CD4-positive, alpha-beta T cell treated with Interleukin-4 for 1 hour (primary cell): ENCODE measurements around the gene SLC25A1.

Source experiments
- DNase-seq, 2 donors: peaks; one replicate each; pipeline ENCODE4 v3.0.0-alpha.2; 2020 to 2022

Gene SLC25A1

DNA sequence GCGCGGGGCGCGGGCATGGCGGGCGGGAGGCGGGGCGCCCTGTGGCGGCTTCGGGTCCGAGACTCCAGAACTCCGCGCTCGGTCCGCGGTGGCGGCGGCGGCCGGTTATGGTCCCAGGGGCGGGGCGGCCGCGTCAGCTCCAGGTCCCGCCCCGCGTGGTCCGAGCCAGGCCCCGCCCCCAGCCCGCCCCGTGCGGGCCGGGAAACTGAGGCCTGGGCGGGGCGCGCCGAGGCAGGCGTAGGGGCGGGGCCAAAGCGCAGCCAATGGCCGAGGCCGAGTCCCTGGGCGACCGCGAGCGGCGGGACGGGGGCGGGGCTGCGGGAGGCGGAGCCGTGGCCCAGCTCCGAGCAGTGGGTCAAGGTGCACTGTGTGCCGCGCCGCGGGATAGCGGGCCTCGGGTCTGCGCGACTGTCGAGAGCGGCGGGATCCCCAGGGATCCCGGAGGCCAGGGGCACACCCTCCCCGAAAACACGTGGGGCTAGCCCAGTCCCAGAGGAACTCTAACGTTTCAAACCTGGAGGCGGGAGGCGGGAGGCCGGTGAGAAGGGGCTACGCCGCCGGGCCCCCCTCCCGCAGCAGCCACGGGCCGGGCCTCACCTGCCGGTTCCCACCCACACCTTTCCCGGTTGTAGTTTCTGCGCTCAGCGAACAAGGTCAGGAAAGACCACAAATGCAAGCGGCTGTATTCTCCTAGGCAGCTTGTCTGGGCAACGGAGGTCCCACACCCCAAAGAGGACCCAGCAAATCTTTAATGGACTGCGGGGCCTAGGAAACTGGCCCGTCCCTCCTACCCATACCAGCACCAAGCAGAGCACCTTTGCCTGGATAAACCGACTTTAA is at the start of gene SLC25A1:
TSS of gene SLC25A1 (minus strand) at position 80 of the 840 bp plus-strand sequence. CDS start at position 17, 63 bp downstream.
- peak; percentile 81 to 86 for DNase-seq

DNA sequence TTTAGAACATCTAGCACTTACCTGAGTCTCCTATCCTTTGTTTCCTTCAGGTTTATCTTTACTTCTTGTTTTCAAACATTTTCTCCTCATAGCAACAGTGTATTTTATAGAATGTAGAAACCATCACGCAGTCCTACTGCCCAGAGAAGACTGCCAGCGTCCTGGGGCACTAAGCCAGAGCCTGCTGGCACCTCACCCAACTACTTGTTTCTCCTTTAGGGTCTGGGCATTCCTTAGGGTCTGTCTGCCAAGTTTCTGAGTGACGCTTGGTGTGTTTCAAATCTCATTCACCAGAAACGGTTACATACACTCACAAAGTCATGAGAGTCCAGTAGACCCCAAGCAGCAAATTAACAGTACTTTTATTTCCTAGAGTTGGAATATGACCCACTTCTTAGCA is 49.6 kb upstream of the SLC25A1 start:
- DNase-seq, result no peak

DNA sequence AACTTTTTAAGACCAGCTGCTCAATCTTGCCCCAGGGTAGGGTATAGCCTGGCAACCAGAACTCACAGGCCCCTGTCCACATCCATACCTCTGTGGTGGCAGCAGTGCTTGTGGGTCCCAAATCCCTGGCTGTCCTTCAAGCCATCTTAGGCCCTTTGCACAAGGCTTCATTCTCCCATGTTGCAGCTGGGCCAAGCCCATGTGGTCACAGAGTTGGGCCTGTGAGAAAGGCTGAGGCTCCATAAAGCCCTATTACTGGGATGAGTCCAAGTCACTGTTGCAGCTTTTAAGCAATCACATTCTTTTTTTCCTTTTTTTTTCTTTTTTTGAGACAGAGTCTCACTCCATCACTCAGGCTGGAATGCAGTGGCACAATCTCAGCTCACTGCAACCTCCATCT is 47.9 kb upstream of the SLC25A1 start:
- no peak for DNase-seq

DNA sequence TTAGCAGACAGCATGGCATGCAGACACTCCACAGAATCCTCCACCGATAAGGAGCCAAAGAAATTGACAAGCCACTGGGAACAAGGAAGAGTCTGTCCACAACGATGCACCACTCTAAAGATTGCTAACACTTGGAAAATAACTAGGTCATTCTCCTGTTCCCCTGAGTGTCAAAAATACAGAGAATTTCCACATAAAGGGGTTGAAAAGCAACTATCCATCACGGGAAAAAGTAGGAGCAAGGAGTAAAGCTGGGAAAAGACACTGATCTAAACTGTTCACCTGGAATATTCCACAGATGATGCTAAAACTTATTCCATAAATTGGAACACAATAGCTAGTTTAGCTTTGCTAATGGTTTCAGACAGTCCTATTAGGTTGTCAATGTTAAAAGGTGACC is 47.0 kb upstream of the SLC25A1 start:
- no peak for DNase-seq

DNA sequence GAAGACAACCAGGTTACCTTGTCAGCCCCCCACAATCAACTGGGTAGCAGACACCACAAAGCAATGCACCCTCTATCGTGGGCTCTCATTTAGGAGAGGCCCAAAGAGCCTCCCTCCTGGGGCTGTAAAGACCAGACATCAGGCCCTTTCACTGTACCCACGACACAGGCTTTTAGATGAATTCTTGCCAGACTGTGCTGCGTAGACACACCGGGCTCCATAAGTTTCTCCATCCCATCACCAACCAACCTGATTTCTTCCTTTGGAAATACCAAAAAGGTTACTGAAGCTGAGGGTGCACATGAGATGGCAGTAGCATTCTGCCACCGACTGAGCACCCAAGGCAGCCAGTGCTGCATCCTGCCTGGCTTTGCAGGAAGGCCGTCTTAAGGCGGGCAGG is 46.4 kb upstream of the SLC25A1 start:
- DNase-seq, result no peak

DNA sequence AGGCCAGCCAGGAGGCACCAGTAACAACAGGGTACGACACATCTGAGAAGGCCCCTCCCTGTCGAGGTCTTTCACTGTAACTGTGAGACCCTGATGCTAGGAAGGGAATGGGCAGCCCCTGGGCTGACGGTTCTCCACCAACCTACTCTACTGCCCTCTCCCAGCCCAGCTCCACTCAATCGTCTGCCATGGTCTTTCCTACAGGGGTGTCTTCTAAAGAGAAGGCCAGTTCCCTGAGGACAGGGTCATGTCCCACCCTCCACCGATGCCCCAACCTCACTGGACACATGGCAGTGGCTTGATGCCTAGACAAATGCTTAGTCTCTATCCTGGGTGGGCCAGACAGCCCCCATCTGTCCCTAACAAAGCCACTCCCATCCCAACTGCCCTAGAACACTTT is 46.0 kb upstream of the SLC25A1 start:
- DNase-seq, result no peak

DNA sequence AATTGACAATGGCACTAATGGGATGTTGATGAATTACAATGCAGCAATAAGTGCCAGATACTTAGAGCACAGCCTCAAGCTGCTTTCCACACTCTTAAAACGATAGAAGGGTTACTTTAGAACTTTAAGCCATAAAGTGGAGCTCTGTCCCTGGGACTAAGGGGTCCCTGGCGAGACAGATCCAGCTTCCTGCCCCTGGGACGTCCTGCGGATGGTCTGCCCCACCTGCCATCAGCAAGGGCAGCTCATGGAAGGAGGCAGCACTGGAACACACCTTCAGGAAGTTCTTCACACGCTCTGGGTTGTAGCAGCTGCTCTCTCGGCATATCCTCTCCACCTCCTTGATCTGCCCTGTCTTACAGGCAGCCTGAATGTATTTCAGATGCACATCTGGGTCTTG is 45.1 kb upstream of the SLC25A1 start:
- no peak for DNase-seq

DNA sequence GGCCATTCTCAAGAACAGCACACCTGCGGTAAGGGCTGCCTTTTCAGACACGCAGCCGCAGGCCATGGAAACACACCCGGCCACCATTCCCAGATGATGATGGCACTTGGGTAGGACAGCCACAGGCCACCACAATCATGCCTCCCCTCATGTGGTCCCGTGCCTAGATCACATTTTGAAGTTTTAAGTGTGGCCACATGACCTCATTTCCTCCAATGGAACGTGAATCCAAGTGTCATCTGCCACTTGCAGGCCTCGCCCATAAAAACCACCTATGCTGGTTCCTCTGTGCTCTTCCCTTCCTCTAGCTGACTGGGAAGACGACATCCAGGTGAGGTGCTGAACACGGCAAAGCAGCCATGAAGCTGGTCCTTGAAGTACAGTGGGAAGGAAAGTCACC is 44.6 kb upstream of the SLC25A1 start:
- no peak for DNase-seq

DNA sequence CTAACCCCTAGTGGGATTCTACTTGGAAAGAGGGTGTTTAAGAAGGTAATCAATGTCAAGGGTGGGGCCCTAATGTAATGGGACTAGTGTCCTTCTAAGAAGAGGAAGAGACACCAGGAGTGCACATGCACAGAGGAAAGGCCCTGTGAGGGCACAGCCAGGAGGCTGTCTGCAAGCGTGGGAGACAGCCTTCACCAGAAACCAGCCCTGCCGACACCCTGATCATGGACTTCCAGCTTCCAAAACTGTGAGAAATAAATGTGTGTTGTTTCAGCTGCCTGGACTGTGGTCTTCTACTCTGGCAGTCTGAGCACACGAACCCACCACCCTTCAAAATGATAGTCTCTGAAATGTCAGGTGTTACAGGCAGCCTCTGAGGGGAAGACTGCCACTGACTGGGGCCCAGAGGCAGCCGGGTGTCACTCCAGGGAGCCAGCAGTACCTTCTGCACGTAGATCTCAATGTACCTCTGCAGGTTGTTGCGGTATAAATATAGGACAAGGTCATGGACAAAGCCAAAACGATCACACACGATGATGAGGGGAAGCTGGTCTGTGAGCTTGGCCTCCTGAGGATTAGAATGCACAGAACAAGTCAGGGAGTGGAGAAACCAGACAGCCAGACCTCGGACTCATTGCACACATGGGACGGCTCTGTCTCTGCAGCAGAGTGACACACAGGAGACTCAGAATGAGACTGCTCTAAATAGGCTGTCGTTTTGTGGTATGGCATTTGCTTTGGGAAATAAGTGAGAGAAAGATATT is 43.9 kb upstream of the SLC25A1 start:
- DNase-seq, result no peak

DNA sequence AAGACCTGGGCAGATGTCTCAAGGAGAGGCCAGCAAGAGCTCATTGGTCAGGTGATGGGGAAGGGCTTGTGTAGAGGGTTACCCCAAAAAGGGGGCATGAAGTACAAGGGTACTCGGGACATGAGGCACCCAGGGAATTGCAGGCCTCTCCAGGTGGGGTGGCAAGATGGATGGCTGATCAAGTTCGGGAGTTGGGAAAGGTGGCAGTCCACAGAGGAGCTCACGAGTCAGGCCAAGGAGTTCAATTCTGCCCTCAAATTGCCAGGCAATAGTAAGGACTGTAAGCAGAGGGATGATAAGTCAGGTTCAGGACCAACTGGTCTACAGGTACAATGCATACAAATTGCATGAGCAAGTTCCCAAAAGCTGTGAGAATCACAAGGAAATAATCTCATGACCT is 42.3 kb upstream of the SLC25A1 start:
- DNase-seq, result no peak

DNA sequence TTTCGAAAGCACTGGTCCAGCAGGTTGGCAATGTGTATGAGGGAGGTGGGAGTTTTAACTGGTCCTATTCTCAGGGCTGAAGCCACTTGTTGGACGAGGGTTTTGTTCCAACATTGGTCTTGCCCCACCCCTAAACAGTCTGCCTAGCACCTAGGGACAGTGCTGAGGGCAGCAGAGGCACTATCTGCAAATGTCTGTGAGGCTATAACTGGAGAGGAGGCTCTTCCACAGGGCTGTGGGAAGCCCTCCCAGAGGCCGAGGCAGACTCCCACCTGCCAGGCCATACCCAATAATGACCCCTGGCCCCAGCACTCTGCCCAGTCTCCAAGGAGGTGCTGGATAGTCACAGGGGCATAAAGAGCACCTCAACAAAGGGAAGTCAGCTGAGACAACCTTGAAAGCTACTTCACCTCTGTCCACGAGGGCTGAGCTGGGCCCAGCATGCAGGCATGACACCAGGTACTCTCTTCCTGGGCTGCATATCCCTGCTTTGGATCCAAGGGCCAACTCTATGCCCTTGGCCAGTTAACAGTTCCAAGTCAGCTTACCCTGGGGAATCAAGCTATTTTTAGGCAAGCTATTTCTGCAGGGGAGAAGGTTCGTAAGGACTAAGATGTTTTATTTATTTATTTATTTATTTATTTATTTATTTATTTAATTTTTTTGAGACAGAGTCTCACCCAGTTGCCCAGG is 40.2 kb upstream of the SLC25A1 start:
- no peak for DNase-seq

DNA sequence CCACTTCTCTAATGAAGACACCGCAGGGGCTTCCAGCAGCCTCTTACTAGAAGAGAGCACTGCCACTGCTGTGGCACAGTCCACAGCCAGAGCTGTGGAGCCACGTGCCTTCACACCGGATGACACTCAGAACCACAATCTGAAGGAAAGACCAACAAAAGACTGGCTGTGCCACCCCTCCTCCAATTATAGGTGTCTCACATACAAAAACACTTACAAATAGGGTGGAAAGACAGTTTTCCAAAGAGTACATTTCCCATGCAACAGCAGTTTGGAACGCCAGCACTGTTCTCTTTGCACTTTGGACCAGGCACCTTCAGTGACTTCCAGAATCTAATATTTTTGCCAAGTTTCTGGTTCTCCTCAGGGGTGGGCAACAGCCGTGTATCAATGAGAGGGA is 38.0 kb upstream of the SLC25A1 start:
- DNase-seq, result no peak

DNA sequence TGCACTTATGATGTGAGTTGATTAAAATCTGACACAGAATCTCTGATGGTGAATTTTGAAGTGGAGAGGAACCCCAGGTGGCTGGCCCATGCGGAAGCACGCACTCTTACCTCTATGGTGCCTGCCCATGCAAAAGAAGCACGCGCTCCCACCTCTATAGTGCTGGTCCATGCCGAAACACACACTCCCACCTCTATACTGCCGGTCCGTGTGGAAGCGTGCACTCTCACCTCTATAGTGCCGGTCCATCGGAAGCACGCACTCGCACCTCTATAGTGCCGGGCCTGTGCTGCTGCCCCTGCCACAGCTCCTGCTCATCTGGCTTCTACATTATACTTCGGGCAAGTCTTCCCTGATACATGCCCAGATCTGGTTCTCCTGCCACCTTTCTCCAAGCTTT is 36.8 kb upstream of the SLC25A1 start:
- DNase-seq, result no peak

DNA sequence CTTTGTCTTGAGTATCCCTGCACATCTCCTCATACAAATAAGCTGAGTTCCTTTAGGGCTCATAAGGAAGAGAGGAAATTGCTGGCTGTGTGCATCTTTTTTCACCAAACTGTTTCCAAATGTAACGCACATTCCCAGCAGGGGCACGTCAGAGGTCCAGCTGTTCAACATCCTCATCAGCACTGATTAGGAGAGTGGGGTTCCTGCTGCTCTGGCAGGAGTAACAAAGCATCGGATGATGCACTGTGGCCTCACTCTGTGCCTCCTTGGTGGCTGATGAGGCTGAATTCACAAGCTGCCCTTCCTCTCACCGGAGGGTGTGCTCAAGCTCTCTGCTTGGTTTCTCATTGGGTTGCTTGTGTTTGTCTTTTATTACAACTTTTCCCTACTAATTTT is 35.5 kb upstream of the SLC25A1 start:
- DNase-seq, result no peak

DNA sequence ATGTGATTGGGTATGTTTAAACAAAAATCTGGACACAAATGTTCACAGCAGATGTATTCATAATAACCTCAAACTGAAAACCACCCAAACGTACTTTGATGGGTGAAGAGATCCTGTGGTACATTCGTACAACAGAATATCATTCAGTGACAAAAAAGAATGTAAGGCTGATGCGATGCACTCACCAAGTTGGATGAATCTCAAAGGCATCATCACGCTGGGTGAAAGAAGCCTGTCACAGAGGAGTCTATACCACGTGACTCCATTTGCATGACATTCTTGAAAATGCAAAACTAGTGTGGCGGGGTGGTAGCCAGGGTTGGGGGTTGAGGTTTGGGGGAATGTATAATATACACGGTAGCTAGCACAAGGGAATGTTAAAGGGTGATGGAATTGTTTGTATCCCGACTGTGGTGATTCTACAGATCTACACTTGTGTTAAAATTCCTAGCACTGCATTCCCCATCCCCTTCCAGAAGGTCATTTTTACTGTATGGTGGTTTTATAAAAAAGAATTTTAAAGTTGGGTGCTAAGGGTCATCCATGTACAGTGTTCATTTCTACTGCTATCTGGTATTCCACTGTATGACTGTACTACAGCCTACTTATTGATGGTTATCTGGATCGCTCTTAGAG is 35.0 kb upstream of the SLC25A1 start:
- no peak for DNase-seq

DNA sequence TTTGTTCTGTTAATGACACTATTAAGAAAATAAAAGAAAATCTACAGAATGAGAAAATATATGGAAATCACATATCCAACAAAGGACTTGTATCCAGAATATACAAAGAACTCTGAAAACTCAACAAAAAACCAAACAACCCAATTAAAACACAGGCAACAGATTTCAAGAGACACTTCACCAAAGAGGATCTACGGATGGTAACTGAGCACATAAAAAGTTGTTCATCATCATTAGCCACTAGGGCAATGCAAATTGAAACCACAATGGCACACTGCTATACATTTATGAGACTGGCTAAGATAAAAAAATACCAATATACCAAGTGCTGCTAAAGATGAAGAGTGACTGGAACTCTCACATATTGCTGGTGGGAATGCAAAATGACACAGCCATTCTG is 34.5 kb upstream of the SLC25A1 start:
- DNase-seq, result no peak

DNA sequence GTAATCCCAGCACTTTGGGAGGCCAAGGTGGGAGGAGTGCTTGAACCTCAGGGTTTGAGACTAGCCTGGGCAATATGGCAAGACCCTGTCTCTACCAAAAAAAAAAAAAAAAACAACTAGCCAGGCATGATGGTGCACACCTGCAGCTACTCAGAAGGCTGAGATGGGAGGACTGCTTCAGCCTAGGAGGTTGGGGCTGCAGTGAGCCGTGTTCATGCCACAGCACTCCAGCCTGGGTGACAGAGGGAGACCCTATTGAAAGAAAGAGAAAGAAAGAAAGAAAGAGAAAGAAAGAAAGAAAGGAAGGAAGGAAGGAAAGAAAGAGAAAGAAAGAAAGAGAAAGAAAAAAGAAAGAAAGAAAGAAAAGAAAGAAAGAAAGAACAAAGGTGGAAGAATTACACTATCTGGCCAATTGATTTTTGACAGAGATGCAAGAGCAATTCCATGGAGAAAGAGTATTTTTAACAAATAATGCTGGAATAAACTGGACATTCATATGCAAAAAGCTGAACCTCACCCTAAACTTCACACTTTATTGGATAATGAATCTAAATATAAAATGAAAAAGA is 33.9 kb upstream of the SLC25A1 start:
- no peak for DNase-seq

DNA sequence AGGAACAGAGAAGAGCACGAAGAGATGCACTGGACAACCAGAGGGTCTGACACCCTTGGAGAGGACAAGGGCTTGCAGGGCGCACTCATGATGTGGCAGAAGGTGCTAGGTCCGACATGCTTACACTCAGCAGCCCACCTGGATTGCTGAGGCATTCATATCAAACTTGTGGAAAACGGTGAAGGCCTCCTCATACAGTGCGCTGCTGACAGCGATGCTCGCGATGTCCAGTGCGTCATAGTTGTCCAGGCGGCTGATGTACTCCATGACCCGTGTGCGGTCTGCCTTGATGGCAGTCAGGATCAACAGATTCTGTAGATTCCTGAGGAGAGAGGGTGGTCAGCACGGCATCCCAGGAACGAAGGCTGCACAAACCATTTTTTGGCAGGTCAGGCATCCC is 31.7 kb upstream of the SLC25A1 start:
- DNase-seq, result no peak

DNA sequence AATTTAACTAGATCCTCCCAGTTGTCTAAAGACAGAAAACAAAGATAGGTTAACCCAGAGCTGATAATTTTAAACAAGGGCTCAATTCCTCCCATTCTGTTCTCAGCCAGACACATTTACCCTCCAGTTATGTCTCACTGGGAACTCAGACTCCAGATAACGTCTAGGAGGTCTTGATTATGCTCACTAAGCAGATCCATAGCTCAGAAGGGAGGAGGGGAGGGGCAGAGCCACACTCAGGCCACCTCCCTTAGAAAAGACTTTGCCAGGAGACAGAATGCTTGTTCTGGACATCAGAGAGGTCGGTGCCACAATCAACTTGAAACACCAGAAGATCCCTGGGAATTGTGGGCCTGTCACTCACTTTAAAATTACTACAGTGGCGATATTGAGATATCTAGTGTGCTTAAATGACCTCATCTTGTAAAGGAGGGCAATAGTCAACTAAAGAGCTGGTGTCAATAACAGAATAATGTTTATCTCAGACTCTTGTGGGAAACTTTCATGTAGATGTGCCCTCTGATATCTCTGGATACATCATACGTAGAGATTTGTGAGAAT is 29.8 kb upstream of the SLC25A1 start:
- DNase-seq, result no peak

DNA sequence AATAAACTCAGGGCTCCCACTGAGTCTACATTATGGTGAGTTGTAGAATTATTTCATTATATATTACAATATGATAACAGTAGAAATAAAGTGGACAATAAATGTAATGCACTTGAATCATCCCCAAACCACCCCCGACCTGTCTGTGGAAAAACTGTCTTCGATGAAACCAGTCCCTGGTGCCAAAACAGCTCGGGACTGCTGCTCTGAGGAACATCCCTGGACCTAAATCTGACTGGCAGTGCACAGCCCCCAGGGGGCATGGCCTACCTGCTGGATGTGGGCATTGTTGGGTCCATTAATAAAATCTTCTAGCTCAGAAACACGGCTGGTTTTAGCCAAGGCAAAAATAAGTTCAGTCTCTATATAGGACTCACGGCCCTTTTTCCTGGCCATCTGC is 29.3 kb upstream of the SLC25A1 start:
- no peak for DNase-seq

DNA sequence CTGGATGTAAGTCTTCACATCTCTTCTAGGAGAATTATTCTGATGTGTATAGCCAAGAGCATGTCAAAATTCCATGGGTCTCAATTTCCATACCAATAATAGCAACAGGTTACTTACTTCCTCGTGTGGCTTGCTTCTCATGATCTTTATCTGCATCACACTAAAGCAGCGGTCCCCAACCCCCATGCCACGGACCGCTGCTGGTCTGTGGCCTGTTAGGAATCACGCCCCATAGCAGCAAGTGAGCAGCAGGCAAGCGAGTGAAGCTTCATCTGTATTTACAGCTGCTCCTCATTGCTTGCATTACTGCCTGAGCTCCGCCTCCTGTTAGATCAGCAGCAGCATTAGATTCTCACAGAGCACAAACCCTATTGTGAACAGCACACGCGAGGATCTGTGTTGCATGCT is 28.9 kb upstream of the SLC25A1 start:
- DNase-seq, result peak in 1 of 2 donors; percentile 2

DNA sequence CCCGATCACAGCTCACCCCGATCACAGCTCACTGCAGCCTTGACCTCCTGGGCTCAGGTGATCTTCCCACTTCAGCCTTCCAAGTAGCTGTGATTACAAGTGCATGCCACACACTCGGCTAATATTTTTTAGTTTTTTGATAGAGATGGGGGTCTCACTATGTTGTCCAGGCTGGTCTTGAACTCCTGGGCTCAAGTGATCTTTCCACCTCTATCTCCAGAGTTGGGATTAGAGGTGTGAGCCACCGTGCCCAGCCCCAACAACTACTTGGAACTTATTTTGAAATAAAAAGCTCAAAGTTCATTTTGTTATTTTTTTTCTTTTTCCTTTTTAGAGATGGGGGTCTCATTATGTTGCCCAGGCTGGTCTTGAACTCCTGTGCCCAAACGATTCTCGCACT is 27.8 kb upstream of the SLC25A1 start:
- DNase-seq, result no peak

DNA sequence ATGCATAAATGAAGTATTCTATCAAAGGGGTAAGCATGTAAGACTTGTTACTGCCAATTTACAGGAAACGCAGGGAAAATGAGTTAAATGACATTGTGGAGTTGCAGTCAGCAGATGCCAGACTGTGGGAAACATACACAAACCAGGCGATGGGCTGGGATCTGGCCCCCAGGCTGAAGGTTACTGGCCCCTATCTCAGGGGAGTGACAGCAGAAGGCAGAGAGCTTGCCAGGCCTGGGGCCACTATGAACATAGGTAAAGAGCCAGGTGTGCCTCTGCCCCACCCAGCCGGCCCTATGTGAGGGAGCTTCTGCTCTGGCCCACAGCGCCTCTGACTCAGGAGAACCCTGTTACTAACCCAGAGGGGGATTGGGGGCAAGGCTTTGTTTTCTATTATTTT is 26.1 kb upstream of the SLC25A1 start:
- peak in 1 of 2 donors; percentile 3 for DNase-seq
